Measurements from ENCODE around the gene GGN. TPM values are rescaled to one million over a fixed set of nuclear protein-coding genes. Genes with fewer than 3 reads are reported as not detected.
"Not testable (repeated sequence)": the region's sequence is repeated elsewhere in the genome, so short reads cannot be mapped to it uniquely, and the experiment has no call there.

The GGN gene, protein sequence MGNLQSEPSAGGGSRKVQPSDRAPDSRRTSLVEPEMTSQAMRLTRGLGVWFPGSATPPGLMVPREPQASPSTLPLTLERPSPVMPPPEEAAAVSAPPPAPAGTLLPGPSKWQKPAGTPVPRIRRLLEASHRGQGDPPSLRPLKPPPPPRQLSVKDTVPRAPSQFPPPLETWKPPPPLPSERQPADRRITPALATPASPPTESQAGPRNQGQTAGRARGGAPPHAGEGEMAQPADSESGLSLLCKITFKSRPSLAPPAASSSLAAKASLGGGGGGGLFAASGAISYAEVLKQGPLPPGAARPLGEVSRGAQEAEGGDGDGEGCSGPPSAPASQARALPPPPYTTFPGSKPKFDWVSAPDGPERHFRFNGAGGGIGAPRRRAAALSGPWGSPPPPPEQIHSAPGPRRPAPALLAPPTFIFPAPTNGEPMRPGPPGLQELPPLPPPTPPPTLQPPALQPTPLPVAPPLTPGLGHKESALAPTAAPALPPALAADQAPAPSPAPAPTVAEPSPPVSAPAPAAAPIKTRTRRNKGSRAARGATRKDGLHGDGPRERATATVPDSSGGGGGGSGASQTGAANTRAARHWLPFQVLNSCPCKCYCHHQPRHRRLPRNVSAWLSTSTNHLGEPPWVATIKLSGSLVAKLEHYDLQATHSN
- total RNA-seq (not detected), total RNA-seq (0.30 to 0.46 reads per million in 2 donors)

DNA sequence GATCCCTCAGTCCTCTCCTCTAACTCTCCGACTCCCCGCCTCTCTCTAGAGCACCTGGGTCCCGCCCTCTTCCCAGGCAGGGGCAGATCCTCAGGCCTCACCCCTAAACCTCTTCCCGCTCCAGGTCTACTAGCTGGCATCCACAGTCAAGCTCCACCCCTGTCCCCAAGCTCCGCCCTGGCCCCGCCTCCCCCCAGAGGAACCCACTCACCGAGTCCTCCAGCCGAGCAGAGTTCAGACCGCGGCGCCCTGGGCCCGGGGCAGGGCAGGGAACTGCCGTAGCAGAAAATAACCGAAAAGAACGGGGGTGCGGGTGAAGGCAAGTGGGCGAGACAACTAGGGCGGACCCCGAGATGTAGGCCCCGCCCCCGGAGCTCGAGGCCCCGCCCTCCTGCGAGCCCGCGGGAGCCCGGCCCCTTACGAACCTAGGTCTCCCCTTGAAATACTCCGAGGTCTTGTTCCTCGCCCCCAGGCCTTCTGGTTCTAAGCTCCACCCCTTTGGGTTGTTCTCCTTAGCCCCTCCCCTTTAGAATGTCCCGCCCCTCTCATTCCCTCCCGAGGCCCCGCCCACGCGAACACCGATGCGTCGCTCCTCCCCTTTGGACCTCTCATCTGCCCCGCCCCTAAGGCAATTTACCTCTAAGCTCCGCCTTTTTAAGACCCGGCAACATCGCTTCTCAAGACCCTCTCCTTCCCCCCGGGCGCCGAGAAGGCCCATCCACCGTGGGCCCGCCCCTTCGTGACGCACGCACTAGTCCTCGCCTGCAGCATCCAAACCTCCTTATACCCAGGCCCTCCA is at the start of gene GGN:
Gene GGN (minus strand): TSS at position 485 of the 799 bp plus-strand sequence. CDS start 773 bp downstream, outside the sequence.
- Mint-ChIP-seq H3K4me3 (peak within 1 kb of the TSS; percentile 93), H3K27me3 (no peaks in the 10 kb centered on the region), H3K4me1 (peaks cover 26% of the 10 kb centered on the region), H3K27ac (peak within 1 kb of the TSS; percentile 85), H3K36me3 (ENCODE audit: low read depth) (peaks cover 7% of the 10 kb centered on the region)
- H3K9me3 ChIP-seq (ENCODE audit: control insufficient read depth, low read length, poor library complexity, severe bottlenecking): no peaks in the 10 kb centered on the region
- peak; percentile 81 for ATAC-seq
- DNase-seq: peak; percentile 67 to 80 (median 75)

- Mint-ChIP-seq H3K27ac (no peak overlapping the region), H3K4me3 (no peak overlapping the region), H3K36me3 (ENCODE audit: low read depth) (peaks cover 5% of the 10 kb centered on the region), H3K27me3 (peaks cover 23% of the 10 kb centered on the region), H3K4me1 (peaks cover 10% of the 10 kb centered on the region)
- DNase-seq: no peak
- no peaks in the 10 kb centered on the region for H3K9me3 ChIP-seq (ENCODE audit: control insufficient read depth, low read length, poor library complexity, severe bottlenecking)
- no peak for ATAC-seq
Measured at GRCh38 chr19:38437295-38437694, 49.5 kb upstream of the GGN start.

DNA sequence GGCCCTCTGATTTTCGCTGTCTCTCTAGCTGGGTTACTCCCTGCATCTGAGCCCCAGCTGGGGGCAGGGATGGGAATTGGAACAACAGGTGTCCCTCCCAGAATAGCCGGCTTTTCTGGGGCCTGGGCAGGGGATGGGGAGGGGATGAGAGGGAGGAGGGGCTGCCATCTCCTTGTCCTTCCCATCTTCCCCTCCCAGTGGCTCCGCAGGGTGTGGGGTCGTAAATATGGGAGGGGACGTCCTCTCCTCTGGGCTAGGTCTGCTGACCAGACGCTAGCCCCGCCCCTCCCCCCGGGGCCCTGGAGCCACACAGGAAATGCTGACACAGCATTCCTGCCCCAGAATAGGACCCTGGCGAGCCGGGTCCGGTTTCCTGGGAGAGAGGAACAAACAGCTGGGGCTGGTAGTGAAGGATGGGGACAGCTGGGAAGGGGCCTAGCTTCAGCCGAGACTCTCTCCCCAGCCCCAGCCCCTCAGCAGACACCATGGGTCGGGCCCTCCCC is 46.8 kb upstream of the GGN start:
- no peak for DNase-seq
- Mint-ChIP-seq H3K36me3 (ENCODE audit: low read depth) (peaks cover 5% of the 10 kb centered on the region), H3K4me3 (peak overlapping the region; percentile 76), H3K27me3 (peaks cover 24% of the 10 kb centered on the region), H3K4me1 (peaks cover 8% of the 10 kb centered on the region), H3K27ac (peak overlapping the region; percentile 16)
- ATAC-seq: no peak
- no peaks in the 10 kb centered on the region for H3K9me3 ChIP-seq (ENCODE audit: control insufficient read depth, low read length, poor library complexity, severe bottlenecking)

DNA sequence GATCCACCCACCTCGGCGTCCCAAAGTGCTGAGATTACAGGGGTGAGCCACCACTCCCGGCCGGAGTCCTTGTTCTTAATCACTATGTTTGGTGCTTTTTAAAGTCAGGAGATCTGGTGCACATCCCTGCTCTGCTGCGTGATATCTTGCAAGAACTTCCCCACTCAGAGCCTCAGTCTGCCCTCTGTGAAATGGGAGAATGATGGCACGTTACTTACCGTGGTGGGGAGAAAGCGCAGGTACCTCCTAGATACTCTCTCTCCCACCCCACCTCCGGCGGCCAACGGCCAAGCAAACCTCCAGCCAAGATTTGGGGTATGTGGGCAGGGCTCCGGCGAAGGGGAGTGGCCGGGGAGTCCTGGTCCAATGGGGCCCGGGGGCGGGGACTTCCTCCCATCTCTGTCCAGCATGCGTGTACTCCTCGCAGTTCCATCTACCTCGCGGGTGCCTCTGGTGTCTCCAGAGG is 45.5 kb upstream of the GGN start, which contains the start of gene RYR1:
Gene RYR1 (plus strand): TSS at position 424 of the 466 bp plus-strand sequence. CDS start 139 bp downstream, outside the sequence.
- Mint-ChIP-seq H3K27ac (no peak within 1 kb of the TSS), H3K4me1 (peaks cover 13% of the 10 kb centered on the region), H3K4me3 (peak within 1 kb of the TSS; percentile 76), H3K27me3 (peaks cover 33% of the 10 kb centered on the region), H3K36me3 (ENCODE audit: low read depth) (peaks cover 5% of the 10 kb centered on the region)
- no peaks in the 10 kb centered on the region for H3K9me3 ChIP-seq (ENCODE audit: control insufficient read depth, low read length, poor library complexity, severe bottlenecking)
- ATAC-seq: peak; percentile 92
- DNase-seq: peak in 2 of 3 donors; percentile 22 to 44

DNA sequence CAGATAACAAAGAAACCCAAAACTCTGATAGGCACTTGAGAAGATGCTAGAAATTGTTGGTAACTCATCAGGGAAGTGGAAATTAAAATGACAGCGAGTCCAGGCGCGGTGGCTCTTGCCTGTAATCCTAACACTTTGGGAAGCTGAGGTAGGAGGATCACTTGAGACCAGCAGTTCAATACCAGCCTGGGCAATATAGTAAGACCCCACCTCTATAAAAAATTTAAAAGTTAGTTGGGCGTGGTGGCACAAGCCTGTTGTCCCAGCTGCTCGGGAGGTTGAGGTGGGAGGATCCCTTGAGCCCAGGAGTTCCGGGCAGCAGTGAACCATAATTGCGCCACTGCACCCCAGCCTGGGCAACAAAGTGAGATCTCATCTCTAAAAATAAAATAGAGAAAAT is 43.1 kb upstream of the GGN start:
- no peak for ATAC-seq
- Mint-ChIP-seq H3K4me3 (no peak overlapping the region), H3K27me3 (peaks cover 27% of the 10 kb centered on the region), H3K4me1 (peaks cover 21% of the 10 kb centered on the region), H3K27ac (no peak overlapping the region), H3K36me3 (ENCODE audit: low read depth) (peaks cover 2% of the 10 kb centered on the region)
- no peaks in the 10 kb centered on the region for H3K9me3 ChIP-seq (ENCODE audit: control insufficient read depth, low read length, poor library complexity, severe bottlenecking)
- DNase-seq: no peak

- Mint-ChIP-seq H3K4me3 (no peak overlapping the region), H3K4me1 (peaks cover 24% of the 10 kb centered on the region), H3K27me3 (peaks cover 23% of the 10 kb centered on the region), H3K36me3 (ENCODE audit: low read depth) (peaks cover 2% of the 10 kb centered on the region), H3K27ac (no peak overlapping the region)
- H3K9me3 ChIP-seq (ENCODE audit: control insufficient read depth, low read length, poor library complexity, severe bottlenecking): no peaks in the 10 kb centered on the region
- ATAC-seq (no peak), DNase-seq (no peak)
Measured at GRCh38 chr19:38429811-38430156, 42.0 kb upstream of the GGN start.

DNA sequence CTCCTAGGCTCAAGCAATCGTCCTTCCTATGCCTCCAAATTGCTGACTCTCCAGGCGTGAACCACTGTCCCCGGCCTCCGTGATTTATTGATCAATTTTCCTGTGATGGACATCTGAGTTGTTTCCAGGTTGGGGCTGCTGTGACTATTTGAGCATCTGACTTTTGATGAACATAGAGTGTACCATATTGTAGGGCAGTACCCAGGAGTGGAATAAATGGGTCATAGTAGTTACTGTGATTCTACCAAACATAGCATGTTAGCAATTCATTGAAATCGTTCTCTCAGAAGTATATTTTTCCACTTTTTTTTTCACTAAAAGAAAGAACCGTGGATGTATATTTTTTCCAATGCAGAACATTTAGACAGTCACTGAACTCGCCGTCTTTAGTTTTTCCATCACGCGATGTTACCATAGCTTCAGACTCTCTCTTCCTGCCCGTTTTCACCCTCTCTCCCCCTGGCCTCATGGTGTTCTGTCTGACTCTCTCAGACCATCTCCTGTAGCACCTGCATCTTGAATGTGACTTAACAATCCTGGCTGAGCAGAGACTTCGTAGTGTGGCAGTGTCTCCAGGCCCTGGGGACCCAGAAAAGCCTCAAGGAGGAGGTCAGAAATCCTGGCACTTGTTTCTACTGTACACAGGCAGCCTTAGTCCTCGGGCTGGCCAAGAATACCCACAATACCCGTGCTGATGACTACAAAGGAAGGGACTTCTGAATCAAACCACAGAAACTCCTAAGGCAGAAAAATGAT is 41.4 kb upstream of the GGN start:
- Mint-ChIP-seq H3K4me1 (peaks cover 22% of the 10 kb centered on the region), H3K36me3 (ENCODE audit: low read depth) (peaks cover under 1% of the 10 kb centered on the region), H3K4me3 (no peak overlapping the region), H3K27ac (peak overlapping the region; percentile 84), H3K27me3 (peaks cover 18% of the 10 kb centered on the region)
- DNase-seq (no peak), ATAC-seq (no peak)
- H3K9me3 ChIP-seq (ENCODE audit: control insufficient read depth, low read length, poor library complexity, severe bottlenecking): no peaks in the 10 kb centered on the region

GRCh38 chr19:38427035-38427677 is 39.3 kb upstream of the GGN start:
- Mint-ChIP-seq H3K27ac (peak overlapping the region; percentile 77), H3K4me3 (peak overlapping the region; percentile 75), H3K27me3 (peaks cover 10% of the 10 kb centered on the region), H3K4me1 (peaks cover 16% of the 10 kb centered on the region)
- H3K9me3 ChIP-seq (ENCODE audit: control insufficient read depth, low read length, poor library complexity, severe bottlenecking); H3K36me3 Mint-ChIP-seq (ENCODE audit: low read depth): not testable (repeated sequence)
- DNase-seq (peak in 1 of 3 donors; percentile 25), ATAC-seq (peak; percentile 87)

DNA sequence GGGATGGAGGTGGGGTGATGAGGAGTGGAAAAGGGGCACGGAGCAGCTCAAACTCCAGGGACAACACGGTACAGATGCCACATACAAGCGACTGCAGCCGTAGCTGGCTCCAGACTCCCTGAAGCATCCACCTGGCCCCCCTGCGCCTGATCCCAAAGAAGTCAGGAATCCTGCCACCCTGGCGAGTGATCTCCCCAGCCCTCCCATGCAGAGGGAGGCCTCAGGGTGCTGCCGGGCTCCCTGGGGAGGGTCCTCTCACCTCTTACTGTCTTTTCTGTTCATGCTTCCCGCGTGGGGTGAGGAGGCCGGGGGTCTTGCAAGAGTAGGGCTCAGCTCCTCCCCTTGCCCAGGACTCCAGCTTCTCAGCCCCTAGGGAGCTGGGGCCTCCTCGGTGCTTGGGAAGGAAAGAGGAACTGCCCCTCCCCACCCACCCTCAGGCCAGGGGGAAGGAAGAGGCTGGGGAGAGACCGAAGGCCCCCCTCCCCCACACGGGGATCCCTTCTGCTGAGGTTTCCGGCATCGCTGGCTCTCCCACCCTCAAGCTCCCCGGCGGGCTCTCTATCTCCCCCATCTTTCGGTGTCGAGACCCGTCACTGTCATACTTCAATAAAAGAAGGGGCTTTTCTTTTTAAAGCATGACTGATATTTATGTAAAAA is 38.1 kb upstream of the GGN start, which contains the start of gene RASGRP4:
Gene RASGRP4 (minus strand): TSS at position 410 of the 657 bp plus-strand sequence. CDS start 128 bp downstream, at position 282.
- H3K27me3 Mint-ChIP-seq: peaks cover 10% of the 10 kb centered on the region
- DNase-seq (peak; percentile 27 to 52 (median 50)), ATAC-seq (peak; percentile 71)
- H3K27ac Mint-ChIP-seq: peak within 1 kb of the TSS; percentile 77
- H3K9me3 ChIP-seq (ENCODE audit: control insufficient read depth, low read length, poor library complexity, severe bottlenecking): no peaks in the 10 kb centered on the region
- peaks cover 16% of the 10 kb centered on the region for H3K4me1 Mint-ChIP-seq
- peak within 1 kb of the TSS; percentile 75 for H3K4me3 Mint-ChIP-seq
- no peaks in the 10 kb centered on the region for H3K36me3 Mint-ChIP-seq (ENCODE audit: low read depth)

DNA sequence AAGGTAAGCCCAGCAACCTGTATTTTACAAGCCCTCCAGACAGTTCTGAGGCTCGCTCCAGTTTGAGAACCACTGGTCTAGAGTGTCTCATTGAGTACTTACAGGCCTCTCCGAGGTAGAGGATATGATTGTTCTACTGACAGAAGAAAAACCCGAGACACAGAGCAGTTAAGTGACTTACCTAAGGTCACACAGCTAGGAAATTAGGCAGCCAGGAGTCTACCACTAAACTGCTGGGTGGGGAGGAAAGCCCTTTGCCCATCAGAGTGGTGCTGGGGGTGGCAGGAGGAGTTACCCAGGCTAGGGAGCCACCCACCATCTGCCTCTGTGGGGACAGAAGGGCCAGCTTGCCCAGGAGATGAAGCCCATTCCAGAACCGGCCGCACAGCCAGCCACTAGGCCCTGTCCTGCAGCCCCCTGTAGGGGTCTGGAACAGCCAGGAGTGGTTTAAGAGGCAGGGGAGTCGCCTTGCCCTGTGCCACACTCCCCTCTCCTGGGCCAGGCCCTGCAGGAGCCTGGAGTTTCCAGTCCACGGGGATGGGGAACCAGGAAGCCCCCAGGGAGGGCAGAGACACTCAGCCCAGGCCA is 37.5 kb upstream of the GGN start:
- Mint-ChIP-seq H3K4me1 (peaks cover 16% of the 10 kb centered on the region), H3K4me3 (peak overlapping the region; percentile 70), H3K36me3 (ENCODE audit: low read depth) (no peaks in the 10 kb centered on the region), H3K27ac (no peak overlapping the region), H3K27me3 (peaks cover 10% of the 10 kb centered on the region)
- ATAC-seq (no peak), DNase-seq (no peak)
- H3K9me3 ChIP-seq (ENCODE audit: control insufficient read depth, low read length, poor library complexity, severe bottlenecking): no peaks in the 10 kb centered on the region

DNA sequence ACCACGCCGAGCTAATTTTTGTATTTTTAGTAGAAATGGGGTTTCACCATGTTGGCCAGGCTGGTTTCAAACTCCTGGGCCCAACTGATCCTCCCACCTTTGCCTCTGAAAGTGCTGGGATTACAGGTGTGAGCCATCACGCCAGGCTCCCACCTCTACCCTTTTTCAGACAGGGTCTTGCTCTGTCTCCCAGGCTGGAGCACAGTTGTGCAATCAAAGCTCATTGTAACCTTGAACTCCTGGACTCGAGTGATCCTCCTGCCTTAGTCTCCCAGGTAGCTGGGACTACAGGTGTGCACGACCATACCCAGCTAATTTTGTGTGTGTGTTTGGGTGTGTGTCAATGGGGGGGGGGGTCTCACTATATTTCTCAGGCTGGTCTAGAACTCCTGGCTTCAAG is 36.4 kb upstream of the GGN start:
- H3K27ac Mint-ChIP-seq: no peak overlapping the region
- peaks cover 6% of the 10 kb centered on the region for H3K27me3 Mint-ChIP-seq
- ATAC-seq (no peak), DNase-seq (no peak)
- no peaks in the 10 kb centered on the region for H3K9me3 ChIP-seq (ENCODE audit: control insufficient read depth, low read length, poor library complexity, severe bottlenecking)
- no peaks in the 10 kb centered on the region for H3K36me3 Mint-ChIP-seq (ENCODE audit: low read depth)
- no peak overlapping the region for H3K4me3 Mint-ChIP-seq
- peaks cover 13% of the 10 kb centered on the region for H3K4me1 Mint-ChIP-seq
